RPMI8226 (cell line): ENCODE results near the gene TMEM198.

ENCODE experiments used
- DNase-seq: peaks from one replicate; pipeline ENCODE4 v3.0.0-alpha.2; 2015

Gene TMEM198

DNA sequence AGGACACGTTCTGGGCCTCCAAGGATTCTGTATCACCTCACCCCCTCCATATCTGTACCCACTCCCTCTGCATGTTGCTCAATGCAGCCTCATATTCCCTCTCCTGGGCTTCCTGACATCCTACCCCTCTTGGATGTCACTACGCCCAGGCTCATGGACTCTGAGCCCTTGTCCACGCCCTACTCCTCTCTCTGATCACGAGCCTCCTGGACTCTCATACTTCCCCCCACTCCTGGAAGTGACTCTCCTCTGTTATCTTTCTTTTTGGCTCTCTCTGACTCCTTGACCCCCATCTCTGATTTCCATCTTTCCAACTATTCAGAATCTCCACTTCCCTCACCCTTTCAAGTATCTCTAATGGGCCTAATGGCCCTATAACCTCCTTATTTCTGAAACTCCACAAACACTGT, 2.1 kb downstream of the TMEM198 start:
- DNase-seq, result no peak

- DNase-seq, result no peak
Observed at GRCh38 chr2:219547621-219548020, 3.8 kb downstream of the TMEM198 start.

- DNase-seq, result no peak
Observed at GRCh38 chr2:219548990-219549389, 5.2 kb downstream of the TMEM198 start.

- DNase-seq, result no peak
Observed at GRCh38 chr2:219549619-219550018, 5.8 kb downstream of the TMEM198 start.

- no peak for DNase-seq
Observed at GRCh38 chr2:219551441-219552381, 7.9 kb downstream of the TMEM198 start.

GRCh38 chr2:219552382-219553167, 8.7 kb downstream of the TMEM198 start:
- DNase-seq, result peak; percentile 51

GRCh38 chr2:219553168-219553417, 9.3 kb downstream of the TMEM198 start:
- DNase-seq, result no peak

DNA sequence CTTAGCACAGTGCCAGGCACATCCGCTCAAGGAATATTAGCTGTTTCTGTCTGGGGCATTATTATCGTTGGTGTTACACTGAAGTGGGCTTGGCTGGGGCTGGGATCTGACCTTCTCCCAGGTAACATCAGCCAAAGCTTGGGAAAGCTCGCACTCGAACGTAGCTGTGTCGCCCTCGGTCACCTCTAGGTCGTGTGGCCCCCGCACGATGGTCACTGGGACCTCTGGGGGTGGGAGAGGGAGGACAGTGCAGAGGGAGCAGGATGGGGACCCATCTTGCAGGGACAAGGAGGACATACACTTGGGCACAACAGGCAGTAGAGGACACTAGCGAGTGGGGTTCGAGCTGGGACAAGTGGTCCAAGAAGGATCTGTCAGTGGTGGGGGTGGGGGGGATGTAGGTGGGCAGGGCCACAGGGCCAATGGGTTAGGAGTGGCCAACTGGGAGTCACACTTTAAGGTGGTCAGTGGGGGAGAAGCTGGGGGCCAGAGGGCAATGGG, 9.7 kb downstream of the TMEM198 start:
- no peak for DNase-seq

GRCh38 chr2:219554350-219554749, 10.5 kb downstream of the TMEM198 start:
- DNase-seq, result no peak

DNA sequence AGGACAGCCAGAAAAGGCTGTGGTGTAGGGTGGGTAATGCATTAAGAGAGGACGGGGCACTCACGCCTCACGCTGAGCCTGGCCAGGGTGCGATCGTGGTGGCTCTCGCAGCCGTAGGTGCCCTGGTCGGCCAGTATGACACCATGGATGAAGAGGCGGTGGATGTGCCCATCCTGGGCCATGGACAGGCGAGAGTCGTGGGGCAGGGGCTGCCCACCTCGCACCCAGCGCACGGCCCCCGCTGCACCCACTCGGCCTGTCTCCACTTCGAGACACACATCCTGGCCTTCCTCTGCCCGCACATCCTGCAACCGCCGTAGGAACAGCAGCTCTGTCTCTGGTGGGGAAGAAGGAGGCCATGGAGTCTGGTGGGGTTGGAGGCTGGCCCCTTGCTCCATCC, 12.1 kb downstream of the TMEM198 start:
- DNase-seq, result no peak

DNA sequence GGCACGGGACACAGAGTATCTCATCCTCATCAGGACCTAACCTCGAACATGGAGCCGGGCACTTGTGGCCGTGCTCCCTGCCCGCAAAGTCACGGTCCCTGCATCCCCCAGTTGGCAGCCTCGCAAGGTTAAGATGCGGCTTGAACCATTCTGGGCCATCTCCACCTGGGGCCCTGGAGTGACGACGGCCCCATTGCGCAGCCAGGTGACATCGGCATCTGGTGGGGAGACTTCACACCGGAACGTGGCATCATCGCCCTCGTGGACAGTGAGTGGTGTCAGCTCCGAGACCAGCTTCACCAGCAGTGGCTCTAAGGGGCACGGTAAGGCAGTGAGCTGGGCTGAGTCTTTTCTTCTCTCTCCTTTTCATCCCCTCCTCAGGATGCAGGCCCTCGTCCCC, 12.6 kb downstream of the TMEM198 start:
- DNase-seq, result no peak

- DNase-seq, result no peak
Observed at GRCh38 chr2:219557320-219557719, 13.5 kb downstream of the TMEM198 start.

DNA sequence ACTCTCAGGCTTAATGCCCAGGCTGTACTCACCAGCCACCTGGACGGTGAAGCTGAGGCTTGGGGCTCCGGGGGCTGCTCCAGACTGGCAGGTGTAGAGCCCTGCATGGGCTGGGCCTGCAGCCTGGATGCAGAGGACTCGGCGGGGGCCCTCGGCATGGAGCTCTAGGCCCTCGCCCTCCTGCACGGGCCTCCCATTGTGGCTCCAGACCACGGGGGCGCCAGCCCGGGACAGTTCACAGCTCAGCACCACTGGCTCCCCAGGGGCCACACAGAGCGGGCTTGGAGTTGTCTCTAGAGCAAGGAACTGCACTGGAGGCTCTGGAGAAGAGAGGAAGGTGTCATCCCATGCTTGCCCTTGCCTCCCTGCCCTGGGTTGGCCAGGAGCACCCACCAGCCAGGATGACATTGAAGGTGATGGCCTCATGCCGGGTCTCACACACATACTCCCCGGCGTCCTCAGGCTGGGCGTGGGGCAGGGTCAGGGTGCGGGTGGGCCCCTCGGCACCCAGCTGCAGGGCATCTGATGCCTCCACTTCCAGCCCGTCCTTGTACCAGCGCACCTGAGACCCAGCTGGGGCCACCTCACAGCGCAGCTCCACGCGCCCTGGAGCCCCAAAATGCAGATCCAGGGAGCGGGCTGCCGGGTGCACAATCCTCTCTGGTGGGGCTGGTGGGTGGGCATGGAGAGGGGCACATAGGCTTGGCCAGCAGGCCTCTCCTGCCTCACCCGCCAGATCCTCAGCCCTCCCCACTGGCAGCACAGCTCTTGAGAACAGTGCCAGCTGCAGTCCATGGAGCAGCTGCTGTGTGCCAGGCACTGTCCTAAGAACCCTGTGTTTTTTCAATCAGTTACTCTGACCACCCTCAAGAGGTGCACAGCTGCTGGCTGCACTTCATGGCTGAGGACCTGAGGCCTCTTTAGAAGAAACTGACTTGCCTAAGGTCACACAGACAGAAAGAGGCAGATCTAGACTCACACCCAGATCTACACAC, 14.3 kb downstream of the TMEM198 start:
- DNase-seq, result no peak

DNA sequence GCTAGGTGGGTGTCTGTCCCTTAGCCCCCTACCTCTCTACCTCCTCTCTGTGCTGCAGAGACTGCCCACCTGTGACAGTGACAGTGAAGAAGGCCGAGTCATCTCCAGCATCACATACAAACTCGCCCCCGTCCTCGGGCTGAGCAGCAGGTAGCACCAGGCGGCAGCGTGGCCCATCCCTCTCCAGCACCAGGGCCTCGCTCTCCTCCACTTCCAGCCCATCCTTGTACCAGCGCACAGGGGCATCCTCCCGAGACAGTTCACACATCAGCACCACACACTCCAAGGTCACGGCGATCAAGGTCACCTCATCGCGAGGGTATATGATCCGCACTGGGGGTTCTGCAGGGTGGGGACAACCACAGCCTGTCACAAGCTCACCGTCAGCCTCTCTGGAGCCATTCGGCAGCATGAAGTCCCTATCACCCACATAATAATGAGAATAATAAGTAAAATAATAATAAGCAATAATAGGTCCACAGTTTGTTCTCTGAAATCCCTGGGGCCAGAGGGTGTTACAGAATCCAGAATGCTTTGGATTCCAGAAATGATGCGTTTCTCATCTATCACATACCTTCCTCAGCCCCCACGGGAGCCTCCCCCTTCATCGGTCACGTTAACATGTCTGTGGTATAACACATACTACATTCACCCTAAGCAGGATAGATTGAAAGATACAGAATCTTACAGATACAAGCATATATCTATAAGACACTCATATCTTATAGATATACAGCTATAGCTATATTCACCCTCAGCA, 15.5 kb downstream of the TMEM198 start:
- no peak for DNase-seq

GRCh38 chr2:219560037-219560892, 16.4 kb downstream of the TMEM198 start:
- no peak for DNase-seq

DNA sequence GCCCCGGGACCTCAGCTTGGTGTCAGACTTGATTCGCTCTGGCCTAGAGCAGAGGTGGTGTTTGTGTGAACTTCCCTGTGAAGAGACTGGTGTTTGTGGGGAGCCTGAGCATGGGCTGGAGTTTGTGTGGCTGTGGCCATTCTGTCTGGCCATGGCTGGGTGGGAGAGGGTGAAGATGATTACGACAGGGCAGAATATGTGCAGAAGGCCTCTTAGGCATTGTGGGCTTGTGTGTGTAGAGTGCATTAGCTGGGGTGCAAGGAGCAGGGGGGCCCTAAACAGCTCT, 17.0 kb downstream of the TMEM198 start:
- no peak for DNase-seq

DNA sequence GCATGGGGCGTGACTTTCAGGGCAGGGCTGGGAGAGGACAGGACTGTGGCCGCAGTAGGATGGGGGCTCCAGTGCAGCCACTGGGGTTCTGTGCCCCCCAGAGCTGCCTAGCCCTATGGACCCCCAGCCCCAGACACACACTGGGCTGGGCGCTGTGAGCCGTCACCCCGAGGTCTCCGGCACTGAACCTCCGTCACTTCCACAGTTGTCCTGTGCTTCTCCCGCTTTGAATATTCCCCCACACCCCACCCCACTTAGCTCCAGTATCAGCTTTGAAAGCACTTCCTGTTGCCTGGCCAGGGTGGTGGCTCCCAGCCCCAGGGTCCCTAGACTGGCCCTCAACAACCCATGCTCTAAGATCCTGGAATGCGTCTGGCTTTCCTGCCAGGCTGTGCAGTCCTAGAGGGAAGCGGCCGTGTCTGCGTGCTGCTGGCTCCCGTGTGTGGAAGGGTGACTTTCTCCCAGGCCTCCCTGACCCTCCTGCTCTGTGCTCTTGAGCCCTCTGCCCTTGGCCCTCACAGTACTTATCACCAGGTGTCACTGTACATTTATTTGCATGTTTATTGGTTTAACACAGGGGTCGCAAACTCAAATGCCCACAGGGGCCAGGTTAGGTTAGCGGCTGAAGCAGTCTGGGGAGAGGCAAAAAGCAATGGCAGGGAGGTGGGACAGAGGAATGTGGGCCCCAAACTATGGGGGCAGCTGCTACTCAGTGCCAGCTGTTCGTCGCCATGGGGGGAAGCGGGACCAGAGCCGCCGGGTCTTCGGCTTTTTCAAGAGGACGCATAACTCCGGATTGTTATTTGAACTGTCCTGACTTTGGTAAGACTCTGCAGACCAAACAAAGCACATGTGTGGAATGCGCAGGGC, 17.6 kb downstream of the TMEM198 start:
- no peak for DNase-seq

DNA sequence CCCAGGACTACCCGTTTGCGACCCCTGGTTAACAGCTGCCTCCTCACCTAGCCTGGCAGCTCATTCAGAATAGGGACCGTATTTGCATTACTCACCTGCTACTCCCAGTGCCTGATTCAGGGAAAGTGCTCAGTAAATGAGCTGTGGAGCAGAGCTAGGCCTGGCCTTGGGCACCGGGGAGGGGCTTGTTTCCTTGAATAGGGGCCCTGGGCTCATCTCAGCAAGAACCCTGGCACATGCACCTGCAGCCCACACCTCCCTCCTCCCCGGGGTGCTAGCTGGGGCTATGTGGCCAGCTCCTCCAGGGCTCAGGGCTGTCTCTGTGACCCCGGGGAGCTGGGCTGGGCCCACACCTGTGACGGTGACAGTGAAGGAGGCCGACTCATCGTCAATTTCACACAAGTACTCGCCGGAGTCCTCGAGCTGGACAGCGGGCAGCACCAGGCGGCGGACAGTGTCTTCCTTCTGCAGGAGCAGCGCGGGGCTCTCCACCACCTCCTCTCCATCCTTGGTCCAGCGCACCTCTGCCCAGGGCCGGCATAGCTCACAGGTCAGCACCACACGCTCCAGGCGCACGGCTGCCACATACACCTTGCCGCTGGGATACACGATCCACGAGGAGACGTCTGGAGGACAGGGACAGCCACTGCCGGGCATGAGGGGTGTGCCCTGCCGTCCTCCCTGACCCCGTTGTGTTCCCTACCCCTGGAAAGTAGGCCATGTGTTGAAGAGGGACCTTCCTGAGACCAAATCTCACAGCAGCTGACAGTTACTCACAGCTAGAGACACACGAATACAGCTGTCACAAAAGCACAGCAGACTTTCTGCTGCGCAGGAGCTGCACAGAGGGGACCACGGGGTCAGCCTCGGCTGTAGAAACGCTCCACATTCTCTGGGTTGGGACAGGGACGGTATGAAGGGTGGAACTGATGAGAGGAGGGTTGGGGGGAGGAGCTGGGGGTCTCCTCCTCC, 18.5 kb downstream of the TMEM198 start:
- DNase-seq, result no peak
